D721Med (cell line): ENCODE data around the gene MMUT.
"Not testable (repeated sequence)": the region's sequence is repeated elsewhere in the genome, so short reads cannot be mapped to it uniquely, and the experiment has no call there.

ENCODE experiments used
- DNase-seq: peaks from one replicate; pipeline ENCODE4 v3.0.0; 2011; ENCODE audit warnings: low spot score; ENCODE audit not compliant: insufficient read length
- FAIRE-seq: peaks from 2 replicates; lab custom pipeline; 2011; peaks lifted over from hg19 to GRCh38; lab: Jason Lieb, UNC
- TF ChIP-seq, protein P1 (sequence below): IDR thresholded peaks from 2 replicates; pipeline ENCODE4 v1.5.1; 2012; ENCODE audit warnings: mild to moderate bottlenecking, control low read depth; ENCODE audit not compliant: insufficient read depth; ENCODE audit errors: missing control alignments

Gene MMUT

GRCh38 chr6:49490633-49491032, 27.6 kb upstream of the MMUT start:
- FAIRE-seq (no peak), DNase-seq (no peak)
- TF ChIP-seq, protein P1, sequence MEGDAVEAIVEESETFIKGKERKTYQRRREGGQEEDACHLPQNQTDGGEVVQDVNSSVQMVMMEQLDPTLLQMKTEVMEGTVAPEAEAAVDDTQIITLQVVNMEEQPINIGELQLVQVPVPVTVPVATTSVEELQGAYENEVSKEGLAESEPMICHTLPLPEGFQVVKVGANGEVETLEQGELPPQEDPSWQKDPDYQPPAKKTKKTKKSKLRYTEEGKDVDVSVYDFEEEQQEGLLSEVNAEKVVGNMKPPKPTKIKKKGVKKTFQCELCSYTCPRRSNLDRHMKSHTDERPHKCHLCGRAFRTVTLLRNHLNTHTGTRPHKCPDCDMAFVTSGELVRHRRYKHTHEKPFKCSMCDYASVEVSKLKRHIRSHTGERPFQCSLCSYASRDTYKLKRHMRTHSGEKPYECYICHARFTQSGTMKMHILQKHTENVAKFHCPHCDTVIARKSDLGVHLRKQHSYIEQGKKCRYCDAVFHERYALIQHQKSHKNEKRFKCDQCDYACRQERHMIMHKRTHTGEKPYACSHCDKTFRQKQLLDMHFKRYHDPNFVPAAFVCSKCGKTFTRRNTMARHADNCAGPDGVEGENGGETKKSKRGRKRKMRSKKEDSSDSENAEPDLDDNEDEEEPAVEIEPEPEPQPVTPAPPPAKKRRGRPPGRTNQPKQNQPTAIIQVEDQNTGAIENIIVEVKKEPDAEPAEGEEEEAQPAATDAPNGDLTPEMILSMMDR = no peak

- DNase-seq, FAIRE-seq: not testable (repeated sequence)
Observed at GRCh38 chr6:49483380-49483779, 20.3 kb upstream of the MMUT start.

- FAIRE-seq, DNase-seq: not testable (repeated sequence)
Observed at GRCh38 chr6:49481846-49482245, 18.8 kb upstream of the MMUT start.

- FAIRE-seq (no peak), DNase-seq (no peak)
- TF ChIP-seq, protein P1 = no peak
Observed at GRCh38 chr6:49479308-49479970, 16.4 kb upstream of the MMUT start.

DNA sequence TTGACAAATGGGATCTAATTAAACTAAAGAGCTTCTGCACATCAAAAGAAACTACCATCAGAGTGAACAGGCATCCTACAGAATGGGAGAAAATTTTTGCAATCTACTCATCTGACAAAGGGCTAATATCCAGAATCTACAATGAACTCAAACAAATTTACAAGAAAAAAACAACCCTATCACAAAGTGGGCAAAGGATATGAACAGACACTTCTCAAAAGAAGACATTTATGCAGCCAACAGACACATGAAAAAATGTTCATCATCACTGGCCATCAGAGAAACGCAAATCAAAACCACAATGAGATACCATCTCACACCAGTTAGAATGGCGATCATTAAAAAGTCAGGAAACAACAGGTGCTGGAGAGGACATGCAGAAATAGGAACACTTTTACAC, 13.5 kb upstream of the MMUT start:
- not testable (repeated sequence) for DNase-seq, FAIRE-seq

DNA sequence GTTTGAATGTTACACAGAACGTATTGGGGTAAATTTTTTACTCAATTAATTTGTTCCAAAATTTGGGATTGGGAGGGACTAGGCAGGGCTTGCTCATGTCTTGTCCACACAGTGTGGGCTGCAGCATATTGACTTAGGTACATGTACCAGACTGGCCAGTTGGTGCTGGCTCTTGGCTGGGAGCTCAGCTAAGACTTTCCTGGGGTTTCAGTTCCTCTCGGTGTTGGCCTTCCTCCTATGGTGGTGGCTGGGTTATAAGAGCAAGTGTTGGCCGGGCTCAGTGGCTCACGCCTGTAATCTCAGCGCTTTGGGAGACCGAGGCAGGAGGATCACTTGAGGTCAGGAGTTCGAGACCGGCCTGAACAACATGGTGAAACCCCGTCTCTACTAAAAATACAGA, 5.0 kb upstream of the MMUT start:
- TF ChIP-seq, protein P1 = no peak
- FAIRE-seq (no peak), DNase-seq (no peak)

DNA sequence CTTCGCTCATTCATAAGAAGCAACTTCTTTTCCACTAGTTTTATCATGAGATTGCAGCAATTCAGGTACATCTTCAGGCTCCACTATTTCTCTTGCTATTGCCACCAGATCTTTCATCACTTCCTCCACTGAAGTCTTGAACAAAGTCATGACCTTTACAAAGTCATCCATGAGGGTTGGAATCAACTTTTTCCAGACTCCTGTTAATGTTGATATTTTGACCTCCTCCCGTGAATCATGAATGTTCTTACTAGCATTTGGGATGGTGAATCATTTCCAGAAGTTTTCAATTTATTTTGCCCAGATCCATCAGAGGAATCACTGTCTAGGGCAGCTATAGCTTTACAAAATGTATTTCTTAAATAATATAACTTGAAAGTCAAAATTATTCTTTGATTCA, 1.6 kb upstream of the MMUT start:
- DNase-seq (no peak), FAIRE-seq (no peak)
- TF ChIP-seq, protein P1 = no peak

- FAIRE-seq (no peak), DNase-seq (no peak)
- TF ChIP-seq, protein P1 = no peak
Observed at GRCh38 chr6:49463612-49463967, 537 bp upstream of the MMUT start.

GRCh38 chr6:49462599-49462926, 490 bp downstream of the MMUT start:
- TF ChIP-seq, protein P1 = no peak
- no peak for DNase-seq
- FAIRE-seq = no peak
